Skin epidermis (tissue), 12 donors: ENCODE measurements around the gene WIPI1.

Source experiments
- H3K27ac ChIP-seq, 21 experiments: fragments of 200-600 bp; sonication (generic) in 11 of 21; one replicate each; pipeline ENCODE4 v1.5.0; 2020; ENCODE audit warnings: mild to moderate bottlenecking in 3 of 21, inconsistent platforms in 2 of 21, moderate library complexity in 2 of 21
- H3K4me3 ChIP-seq, 7 experiments: fragments of 200-600 bp; sonication (generic) in 2 of 7; one replicate each; pipeline ENCODE4 v1.5.0; 2020; ENCODE audit warnings: inconsistent platforms in 2 of 7, mild to moderate bottlenecking in 2 of 7, moderate library complexity in 1 of 7

WIPI1 gene

DNA sequence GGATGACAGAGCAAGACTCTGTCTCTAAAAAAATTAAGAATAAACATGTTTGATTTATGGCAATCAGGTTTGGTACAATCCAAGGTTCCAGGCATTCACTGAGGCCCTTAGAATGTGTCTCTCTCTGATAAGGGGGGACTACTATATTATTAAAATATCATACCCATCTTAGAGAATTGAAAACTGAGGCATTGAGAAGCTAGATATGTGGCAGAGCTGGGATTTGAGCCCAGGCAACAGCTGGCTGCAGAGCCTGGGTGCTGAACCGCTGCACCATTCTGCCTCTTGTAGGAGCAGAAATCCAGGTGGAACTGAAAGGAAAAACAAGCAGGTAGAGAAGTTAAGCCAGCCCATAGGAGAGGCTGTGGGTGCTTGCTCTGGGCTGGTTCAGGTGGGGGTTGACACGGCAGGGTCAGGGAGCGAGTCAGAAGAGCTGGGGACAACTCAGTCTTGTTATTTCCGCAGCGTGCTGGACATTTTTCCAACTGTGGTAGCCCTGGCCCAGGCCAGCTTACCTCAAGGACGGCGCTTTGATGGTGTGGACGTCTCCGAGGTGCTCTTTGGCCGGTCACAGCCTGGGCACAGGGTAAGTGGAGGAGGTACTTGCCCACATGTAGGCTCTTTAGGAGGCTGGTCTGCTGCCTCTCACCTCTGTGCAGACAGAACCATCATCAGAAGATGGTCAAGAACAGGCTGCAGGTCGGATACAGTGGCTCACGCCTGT, 62.5 kb downstream of the WIPI1 start:
- Histone ChIP-seq H3K4me3 (no peak overlapping the region), H3K27ac (no peak overlapping the region)

GRCh38 chr17:68391561-68392268, 65.6 kb downstream of the WIPI1 start:
- H3K27ac ChIP-seq = peak overlapping the region in 7 of 21 experiments; percentile 3 to 78 (median 28)
- H3K4me3 ChIP-seq = no peak overlapping the region

DNA sequence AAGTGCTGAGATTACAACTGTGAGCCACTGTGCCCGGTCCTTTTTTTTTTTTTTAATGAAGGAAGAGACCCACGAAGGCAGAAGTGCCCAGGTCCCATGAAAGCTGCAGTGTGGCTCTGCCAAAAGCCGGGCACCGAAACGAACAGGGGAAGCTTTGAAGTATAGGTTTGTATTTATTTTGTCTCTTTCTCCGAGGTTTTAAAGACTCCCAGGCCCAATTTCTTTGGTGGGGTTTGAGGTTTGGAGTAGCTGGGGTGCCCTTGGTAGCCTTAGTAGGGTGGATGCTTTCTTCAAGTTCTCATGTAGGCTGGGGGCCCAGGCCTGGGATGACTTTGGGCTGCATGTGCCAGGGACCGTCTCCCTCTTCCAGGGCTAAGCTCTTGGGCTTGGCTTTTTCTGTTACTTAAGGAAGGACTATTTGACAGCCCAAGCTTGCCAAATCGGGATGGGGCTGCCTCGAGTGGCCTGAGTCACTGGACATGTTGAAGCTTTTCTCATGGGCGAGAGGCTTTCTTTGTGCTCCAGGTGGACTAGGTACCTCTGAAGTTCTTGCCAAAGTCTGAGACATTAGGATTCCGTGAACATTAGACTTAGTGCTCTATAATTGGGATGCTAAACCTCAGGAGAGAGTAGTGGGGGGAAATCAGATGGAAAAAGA, 66.3 kb downstream of the WIPI1 start:
- no peak overlapping the region for H3K4me3 ChIP-seq
- peak overlapping the region in 9 of 21 experiments; percentile 3 to 78 (median 43) for H3K27ac ChIP-seq

DNA sequence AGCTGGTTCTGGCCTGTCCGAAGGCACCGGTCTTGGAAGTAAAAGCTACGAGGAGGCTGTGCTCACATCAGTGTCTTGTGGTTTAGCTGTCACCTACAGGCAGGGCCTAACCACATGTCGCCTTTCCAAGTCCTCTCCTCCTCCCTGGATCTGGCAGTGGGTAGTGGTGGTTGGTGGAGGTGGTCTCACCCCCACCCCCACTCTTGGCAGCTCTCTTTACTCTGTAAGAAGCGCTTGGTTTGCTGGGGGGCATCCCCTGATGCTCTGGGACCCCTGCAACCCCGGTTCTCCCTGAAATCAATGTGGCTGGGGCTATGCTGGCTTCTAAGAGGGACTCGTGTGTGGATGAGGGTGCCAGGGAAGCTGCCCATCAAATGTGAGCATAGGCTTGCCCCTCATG, 68.3 kb downstream of the WIPI1 start:
- Histone ChIP-seq H3K27ac (peak overlapping the region in 2 of 21 experiments; percentile 45 to 49), H3K4me3 (no peak overlapping the region)

GRCh38 chr17:68387435-68388218, 69.7 kb downstream of the WIPI1 start:
- Histone ChIP-seq H3K4me3 (no peak overlapping the region), H3K27ac (peak overlapping the region in 1 of 21 experiments; percentile 21)

- Histone ChIP-seq H3K4me3 (no peak overlapping the region), H3K27ac (peak overlapping the region in 7 of 21 experiments; percentile 15 to 87 (median 63))
Observed at GRCh38 chr17:68385490-68386215, 71.6 kb downstream of the WIPI1 start.

DNA sequence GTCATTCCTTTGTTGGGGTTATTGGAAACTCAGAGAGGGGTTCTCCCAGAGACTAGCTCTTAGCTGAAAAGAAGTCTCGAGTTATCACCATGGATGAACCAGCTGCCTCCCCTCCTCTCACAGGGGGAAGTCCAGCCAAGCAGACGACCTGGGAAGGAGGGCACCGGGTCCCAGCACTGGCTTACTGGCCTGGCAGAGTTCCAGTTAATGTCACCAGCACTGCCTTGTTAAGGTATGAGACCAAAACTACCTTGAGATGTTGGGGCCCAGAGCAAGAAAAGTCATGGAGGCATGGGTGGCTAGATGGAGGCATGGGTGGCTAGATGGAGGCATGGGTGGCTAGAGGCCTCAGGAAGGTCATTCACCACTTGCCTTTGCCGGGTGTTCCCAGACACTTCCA, 72.4 kb downstream of the WIPI1 start:
- no peak overlapping the region for H3K4me3 ChIP-seq
- H3K27ac ChIP-seq = peak overlapping the region in 13 of 21 experiments; percentile 15 to 87 (median 63)

DNA sequence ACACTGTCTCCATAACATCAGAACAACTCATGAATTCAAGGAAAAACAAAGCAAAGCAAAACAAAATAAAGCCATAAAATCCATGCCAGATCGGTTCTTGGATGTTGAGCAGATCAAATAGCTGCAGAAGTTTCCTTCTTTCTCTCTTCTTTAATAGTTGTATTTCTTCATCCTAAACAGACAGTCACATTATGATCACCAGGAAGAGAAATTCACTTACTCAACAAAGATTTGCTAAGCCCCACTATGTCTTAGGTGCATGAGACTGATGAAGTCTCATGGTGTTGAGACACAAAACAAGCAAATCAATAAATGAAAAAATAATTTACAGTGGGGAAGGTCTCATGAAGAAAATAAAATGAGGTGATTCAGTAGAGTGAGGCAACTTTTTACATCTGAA, 72.8 kb downstream of the WIPI1 start:
- H3K4me3 ChIP-seq = no peak overlapping the region
- peak overlapping the region in 14 of 21 experiments; percentile 2 to 87 (median 63) for H3K27ac ChIP-seq

GRCh38 chr17:68383443-68384321, 73.6 kb downstream of the WIPI1 start:
- Histone ChIP-seq H3K4me3 (no peak overlapping the region), H3K27ac (peak overlapping the region in 18 of 21 experiments; percentile 2 to 87 (median 61))

DNA sequence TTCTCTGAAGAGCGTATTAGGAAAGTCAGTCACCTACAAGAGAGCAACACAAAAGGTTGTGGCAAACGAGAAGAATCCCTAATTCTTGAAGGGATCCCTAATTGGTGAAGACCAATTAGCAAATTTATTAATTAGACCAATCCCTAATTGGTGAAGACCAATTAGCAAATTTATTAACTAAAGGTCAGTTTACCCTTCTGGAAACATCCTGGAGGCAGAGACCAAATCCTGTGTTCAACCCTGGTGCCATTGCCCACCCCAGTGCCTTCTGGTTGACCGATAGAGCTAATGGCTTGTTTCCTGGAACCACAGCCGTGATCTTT, 74.2 kb downstream of the WIPI1 start:
- Histone ChIP-seq H3K4me3 (no peak overlapping the region), H3K27ac (peak overlapping the region in 14 of 21 experiments; percentile 14 to 87 (median 62))

DNA sequence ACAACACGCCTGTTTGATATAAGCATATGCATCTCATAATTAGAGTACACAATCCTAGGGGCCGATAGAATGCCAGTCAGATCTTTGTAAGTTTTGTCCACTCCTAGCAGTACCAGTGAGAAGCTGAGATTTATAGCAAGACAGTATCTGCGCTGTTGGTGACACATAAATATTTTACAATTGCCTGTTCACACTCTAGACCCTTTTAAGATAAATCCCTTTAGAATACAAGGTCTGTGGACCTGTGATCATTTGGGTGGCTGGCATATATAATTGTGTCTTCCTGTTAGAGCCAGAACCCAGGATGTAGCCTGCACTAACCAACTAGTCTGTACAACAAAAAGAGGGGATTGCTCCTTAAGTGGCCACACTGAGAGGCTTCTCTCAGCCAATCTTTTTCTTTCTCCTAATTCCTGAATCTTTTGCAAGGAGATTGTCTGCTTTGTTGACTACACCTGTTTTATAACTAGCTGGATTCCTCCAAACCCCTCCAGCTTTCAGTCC, 74.7 kb downstream of the WIPI1 start:
- Histone ChIP-seq H3K4me3 (no peak overlapping the region), H3K27ac (peak overlapping the region in 13 of 21 experiments; percentile 14 to 87 (median 63))

- H3K27ac ChIP-seq = peak overlapping the region in 12 of 21 experiments; percentile 3 to 88 (median 67)
- H3K4me3 ChIP-seq = no peak overlapping the region
Observed at GRCh38 chr17:68381076-68381900, 76.0 kb downstream of the WIPI1 start.

DNA sequence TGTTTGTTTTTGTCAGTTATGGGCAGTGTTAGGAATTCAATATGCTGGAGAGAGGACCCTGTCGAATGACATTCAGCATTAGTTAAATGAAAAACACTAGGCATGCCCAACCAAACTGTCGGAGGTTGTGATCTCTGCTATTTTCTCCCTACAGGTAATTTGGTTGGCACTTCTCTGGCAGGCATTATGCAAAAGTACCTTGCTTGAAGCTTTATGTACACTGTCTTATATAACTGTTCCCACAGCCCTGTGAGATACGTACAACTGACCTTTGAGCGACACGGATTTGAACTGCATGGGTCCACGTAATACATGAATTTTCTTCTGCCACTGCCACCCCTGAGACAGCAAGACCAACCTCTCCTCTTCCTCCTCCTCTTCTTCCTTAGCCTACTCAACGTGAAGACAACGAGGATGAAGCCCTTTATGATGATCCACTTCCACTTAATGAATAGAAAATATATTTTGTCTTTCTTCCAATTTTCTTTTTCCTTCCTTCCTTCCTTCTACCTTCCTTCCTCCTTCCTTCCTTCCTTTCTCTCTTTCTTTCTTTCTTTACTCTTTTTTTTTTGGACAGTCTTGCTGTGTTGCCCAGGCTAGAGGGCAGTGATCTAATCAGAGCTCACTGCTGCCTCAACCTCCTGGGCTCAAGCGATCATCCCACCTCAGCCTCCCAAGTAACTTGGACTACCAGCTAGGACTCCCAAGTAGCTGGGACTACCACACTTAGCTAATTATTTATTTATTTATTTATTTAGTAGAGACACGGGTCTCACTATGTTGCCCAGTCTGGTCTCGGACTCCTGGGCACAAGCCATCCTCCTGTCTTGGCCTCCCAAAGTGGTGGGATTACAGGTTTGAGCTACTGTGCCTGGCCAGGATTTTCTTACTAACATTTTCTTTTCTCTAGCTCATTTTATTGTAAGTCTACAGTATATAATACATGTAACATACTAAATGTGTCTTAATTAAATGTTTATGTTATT, 77.3 kb downstream of the WIPI1 start:
- H3K4me3 ChIP-seq = no peak overlapping the region
- H3K27ac ChIP-seq = peak overlapping the region in 14 of 21 experiments; percentile 0 to 90 (median 76)

DNA sequence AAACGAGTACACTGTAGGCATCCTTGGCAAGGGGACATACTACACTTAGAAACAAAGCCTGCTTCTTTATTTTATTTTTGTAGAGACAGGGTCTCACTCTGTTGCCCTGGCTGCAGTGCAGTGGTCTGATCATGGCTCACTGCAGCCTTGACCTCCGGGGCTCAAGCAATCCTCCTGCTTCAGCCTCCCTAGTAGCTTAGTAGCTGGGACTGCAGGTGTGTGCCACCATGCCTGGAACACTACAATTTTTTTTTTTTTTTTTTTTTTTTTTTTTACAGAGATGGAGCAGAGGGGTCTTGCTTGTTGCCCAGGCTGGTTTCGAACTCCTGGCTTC, 78.2 kb downstream of the WIPI1 start:
- Histone ChIP-seq H3K27ac (peak overlapping the region in 20 of 21 experiments; percentile 37 to 90 (median 76)), H3K4me3 (no peak overlapping the region)

GRCh38 chr17:68378268-68379176, 78.8 kb downstream of the WIPI1 start:
- Histone ChIP-seq H3K27ac (peak overlapping the region in 20 of 21 experiments; percentile 42 to 90 (median 76)), H3K4me3 (no peak overlapping the region)
